C4-2B (cell line): Measurements from ENCODE around the gene MYBPC3.

Experiments
- H3K27ac ChIP-seq: fragments of 450-650 bp; 2 replicates; pipeline ENCODE4 v1.5.1; 2017
- CTCF ChIP-seq: fragments of 450-650 bp; conservative IDR thresholded peaks from 2 replicates; pipeline ENCODE4 v1.5.1; 2017; ENCODE audit warnings: mild to moderate bottlenecking
- ZFX ChIP-seq: fragments of 450-650 bp; IDR thresholded peaks from 2 replicates; pipeline ENCODE4 v1.6.1; 2017

MYBPC3 gene

GRCh38 chr11:47349521-47350095, 2.9 kb downstream of the MYBPC3 start:
- no peak overlapping the region for H3K27ac ChIP-seq
- TF ChIP-seq ZFX, result no peak

GRCh38 chr11:47348859-47349258, 3.6 kb downstream of the MYBPC3 start:
- no peak overlapping the region for H3K27ac ChIP-seq
- no peak for TF ChIP-seq ZFX
- TF ChIP-seq CTCF, result no peak

GRCh38 chr11:47348131-47348802, 4.2 kb downstream of the MYBPC3 start:
- no peak overlapping the region for H3K27ac ChIP-seq
- no peak for TF ChIP-seq CTCF
- no peak for TF ChIP-seq ZFX

- H3K27ac ChIP-seq, result no peak overlapping the region
- TF ChIP-seq CTCF, result no peak
- no peak for TF ChIP-seq ZFX
Measured at GRCh38 chr11:47347137-47347536, 5.4 kb downstream of the MYBPC3 start.

- TF ChIP-seq CTCF (no peak), ZFX (no peak)
- H3K27ac ChIP-seq, result no peak overlapping the region
Measured at GRCh38 chr11:47345890-47346563, 6.5 kb downstream of the MYBPC3 start.

GRCh38 chr11:47342854-47343253, 9.6 kb downstream of the MYBPC3 start:
- H3K27ac ChIP-seq, result no peak overlapping the region
- TF ChIP-seq CTCF (no peak), ZFX (no peak)

- no peak overlapping the region for H3K27ac ChIP-seq
- TF ChIP-seq CTCF, result no peak
- TF ChIP-seq ZFX, result no peak
Measured at GRCh38 chr11:47342036-47342803, 10.3 kb downstream of the MYBPC3 start.
